NCI-H748 treated with DMSO at 0.1 percent for 48 hours (cell line): ENCODE data around the gene UQCC5.

Experiments
- DNase-seq: peaks from one replicate; lab custom pipeline; 2025; lab: John Stamatoyannopoulos, UW

UQCC5 gene

DNA sequence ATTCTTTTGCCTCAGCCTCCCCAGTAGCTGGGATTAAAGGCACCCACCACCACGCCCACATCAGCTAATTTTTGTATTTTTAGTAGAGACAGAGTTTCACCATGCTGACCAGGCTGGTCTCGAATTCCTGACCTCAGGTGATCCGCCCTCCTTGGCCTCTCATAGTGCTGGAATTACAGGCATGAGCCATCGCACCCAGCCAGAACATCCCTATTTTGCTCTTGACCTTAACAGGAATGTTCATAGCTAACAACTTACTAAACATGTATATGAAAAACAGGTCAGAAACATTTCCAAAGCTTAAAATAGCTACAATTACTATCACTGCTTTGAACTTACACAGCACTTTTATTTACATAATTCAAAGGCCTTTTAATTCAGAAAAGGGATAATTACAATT is 33.7 kb downstream of the UQCC5 start:
- no peak for DNase-seq

DNA sequence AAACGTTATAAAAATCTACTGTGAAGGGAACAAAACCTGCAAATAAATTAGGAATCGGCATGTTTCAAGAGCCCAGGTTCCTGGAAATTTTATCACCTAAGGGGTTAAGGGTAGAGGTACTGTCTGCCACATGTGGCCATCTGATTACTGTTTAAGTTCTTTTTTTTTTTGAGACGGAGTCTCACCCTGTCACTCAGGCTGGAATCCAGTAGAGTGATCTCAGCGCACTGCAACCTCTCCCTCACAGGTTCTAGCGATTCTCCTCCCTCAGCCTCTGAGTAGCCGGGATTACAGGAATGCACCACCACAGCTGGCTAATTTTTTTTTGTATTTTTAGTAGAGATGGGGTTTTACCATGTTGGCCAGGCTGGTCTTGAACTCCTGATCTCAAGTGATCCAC is 35.8 kb downstream of the UQCC5 start:
- no peak for DNase-seq

DNA sequence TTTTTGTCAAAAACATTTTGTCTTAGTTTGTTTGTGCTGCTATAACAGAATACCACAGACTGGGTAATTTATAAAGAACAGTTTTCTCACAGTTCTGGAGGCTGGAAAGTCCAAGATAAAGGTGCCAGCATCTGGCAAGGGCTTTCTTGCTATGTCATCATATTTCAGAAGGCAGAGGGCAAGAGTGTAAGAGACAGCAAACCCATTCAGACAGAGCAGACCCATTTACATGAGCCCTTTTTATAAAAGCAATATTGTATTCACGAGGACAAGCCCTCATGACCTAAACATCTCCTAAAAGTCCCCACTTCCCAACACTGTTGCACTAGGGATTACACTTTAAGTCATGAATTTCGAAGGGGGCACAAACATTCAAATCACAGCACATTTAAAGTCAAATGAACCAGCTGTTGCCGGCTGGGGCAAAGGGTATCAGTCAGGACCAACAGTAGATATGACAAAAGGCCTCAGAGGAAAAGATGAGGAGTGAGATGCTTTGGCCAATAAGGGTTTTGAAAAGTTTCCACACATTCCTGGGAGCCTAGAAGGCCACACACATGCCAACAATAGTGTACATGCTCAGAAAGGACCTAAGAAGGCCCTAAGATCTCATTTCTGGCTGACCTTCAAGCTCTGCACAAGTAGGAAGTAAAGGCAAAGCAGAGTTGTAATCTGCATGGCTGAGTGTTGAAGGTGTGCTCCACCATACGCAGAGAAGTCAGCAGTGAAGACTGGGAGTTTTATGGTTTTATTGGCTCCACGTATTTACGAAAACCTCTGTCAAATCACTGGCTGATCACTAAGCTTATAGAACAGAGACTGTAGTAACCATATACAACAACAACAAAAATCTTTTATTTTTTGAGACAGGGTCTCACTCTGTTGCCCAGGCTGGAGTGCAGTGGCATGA is 37.9 kb downstream of the UQCC5 start:
- no peak for DNase-seq
